HEK293 (cell line): Measurements from ENCODE around the gene KRT20.

Experiments used
- CTCF ChIA-PET: fragments of 350-600 bp; formaldehyde crosslinking; extraction: SDS; loops from one replicate; lab custom pipeline; 2021; ENCODE audit warnings: antibody characterized with exemption; lab: Yijun Ruan, JAX
- POLR2A ChIA-PET: fragments of 300-600 bp; formaldehyde crosslinking; extraction: SDS; loops from one replicate; lab custom pipeline; 2020; ENCODE audit warnings: antibody characterized with exemption, inconsistent platforms; lab: Yijun Ruan, JAX
- H3K27ac ChIP-seq: fragments of 200-500 bp; sonication (Bioruptor generic); 2 replicates; pipeline ENCODE4 v1.5.1; 2014; ENCODE audit warnings: low read depth, low read length, control low read depth, inconsistent platforms; ENCODE audit errors: extremely low read depth
- H3K36me3 ChIP-seq, 2 experiments: fragments of 200-500 bp in 1 of 2; sonication (Bioruptor generic) in 1 of 2; 1 replicate in 1 of 2; 2 replicates in 1 of 2; pipeline ENCODE4 v1.5.1; 2014 to 2017; ENCODE audit warnings: inconsistent platforms in 2 of 2, low read length in 2 of 2; ENCODE audit not compliant: control insufficient read depth in 2 of 2, insufficient read depth in 1 of 2
- H3K4me1 ChIP-seq: fragments of 200-500 bp; sonication (Bioruptor generic); 2 replicates; pipeline ENCODE4 v1.5.1; 2014; ENCODE audit warnings: mild to moderate bottlenecking, low read length, inconsistent platforms; ENCODE audit not compliant: control insufficient read depth, insufficient read depth
- H3K4me3 ChIP-seq: 2 replicates; pipeline ENCODE4 v1.5.1; 2011; ENCODE audit warnings: low read depth, mild to moderate bottlenecking, control low read depth, low read length, moderate library complexity
- H3K9me3 ChIP-seq: fragments of 200-500 bp; sonication (Bioruptor generic); 2 replicates; pipeline ENCODE4 v1.5.1; 2014; ENCODE audit warnings: low read depth, low read length, inconsistent platforms; ENCODE audit not compliant: control insufficient read depth, insufficient read depth
- HOXA7 ChIP-seq: sonication (generic); formaldehyde crosslinking; IDR thresholded peaks from 2 replicates; pipeline ENCODE4 v1.8.1; 2022; ENCODE audit warnings: missing genetic modification reagents, borderline replicate concordance
- MYNN ChIP-seq: fragments of 450-650 bp; formaldehyde crosslinking; IDR thresholded peaks from 2 replicates; pipeline ENCODE4 v1.5.1; 2016; ENCODE audit warnings: missing biosample characterization, missing genetic modification characterization, borderline replicate concordance
- PRDM10 ChIP-seq: fragments of 450-650 bp; formaldehyde crosslinking; IDR thresholded peaks from 2 replicates; pipeline ENCODE4 v1.5.1; 2016; ENCODE audit warnings: missing biosample characterization, missing genetic modification characterization
- ZNF157 ChIP-seq: fragments of 450-650 bp; formaldehyde crosslinking; IDR thresholded peaks from 2 replicates; pipeline ENCODE4 v1.5.1; 2016; ENCODE audit warnings: missing biosample characterization, missing genetic modification characterization
- ZNF169 ChIP-seq: fragments of 450-650 bp; formaldehyde crosslinking; IDR thresholded peaks from 2 replicates; pipeline ENCODE4 v1.5.1; 2016; ENCODE audit warnings: missing biosample characterization, missing genetic modification characterization
- ZNF19 ChIP-seq: fragments of 450-650 bp; formaldehyde crosslinking; IDR thresholded peaks from 2 replicates; pipeline ENCODE4; 2016; ENCODE audit warnings: missing biosample characterization, missing genetic modification characterization, low read depth
- ZNF529 ChIP-seq: fragments of 450-650 bp; formaldehyde crosslinking; IDR thresholded peaks from 2 replicates; pipeline ENCODE4 v1.5.1; 2017; ENCODE audit warnings: missing genetic modification characterization, missing biosample characterization; ENCODE audit not compliant: insufficient replicate concordance
- ZNF560 ChIP-seq: fragments of 450-650 bp; formaldehyde crosslinking; IDR thresholded peaks from 2 replicates; pipeline ENCODE4 v1.5.1; 2017; ENCODE audit warnings: missing biosample characterization, missing genetic modification characterization, borderline replicate concordance
- ZNF677 ChIP-seq: fragments of 450-650 bp; IDR thresholded peaks from 2 replicates; pipeline ENCODE4 v1.5.0; 2018; ENCODE audit warnings: missing biosample characterization, mild to moderate bottlenecking, missing genetic modification characterization, moderate library complexity
- ZNF707 ChIP-seq: fragments of 450-650 bp; formaldehyde crosslinking; IDR thresholded peaks from 2 replicates; pipeline ENCODE4 v1.5.1; 2016; ENCODE audit warnings: missing biosample characterization, missing genetic modification characterization
- ZNF792 ChIP-seq: fragments of 450-650 bp; formaldehyde crosslinking; IDR thresholded peaks from 2 replicates; pipeline ENCODE4 v1.5.1; 2016; ENCODE audit warnings: missing biosample characterization, missing genetic modification characterization
- ZSCAN16 ChIP-seq: fragments of 450-650 bp; formaldehyde crosslinking; IDR thresholded peaks from 2 replicates; pipeline ENCODE4 v1.5.1; 2016; ENCODE audit warnings: missing biosample characterization, missing genetic modification characterization
- ZSCAN5A ChIP-seq: fragments of 450-650 bp; formaldehyde crosslinking; IDR thresholded peaks from 2 replicates; pipeline ENCODE4 v1.5.1; 2016; ENCODE audit warnings: missing biosample characterization, missing genetic modification characterization

The KRT20 gene

GRCh38 chr17:40883031-40883430 lies 2.0 kb downstream of the KRT20 start (continued):
- TF ChIP-seq ZNF677, result no peak
- no peak for TF ChIP-seq PRDM10 (tag by site-specific recombination)

GRCh38 chr17:40879026-40879425 lies 6.0 kb downstream of the KRT20 start:
- POLR2A ChIA-PET, result interaction anchor here (0.7 kb wide), 1 partner anchor 693 kb away, joined by 4 read pairs; the partner anchor contains the start of gene KRT9
- no peaks in the 10 kb centered on the region for H3K9me3 ChIP-seq
- H3K4me3 ChIP-seq, result no peak overlapping the region
- TF ChIP-seq ZNF19 (tag by site-specific recombination) (no peak), HOXA7 (CRISPR knock-in tag) (no peak), ZNF529 (tag by site-specific recombination) (no peak), ZSCAN16 (no peak), MYNN (tag by site-specific recombination) (no peak), ZNF560 (tag by site-specific recombination) (no peak)
- H3K36me3 ChIP-seq, result no peaks in the 10 kb centered on the region
- H3K4me1 ChIP-seq, result no peaks in the 10 kb centered on the region
- CTCF ChIA-PET, result interaction anchor here (0.9 kb wide), 1 partner anchor 787 kb away, joined by 3 read pairs; no protein-coding TSS in a partner anchor
- no peak overlapping the region for H3K27ac ChIP-seq

GRCh38 chr17:40878044-40878443 lies 7.0 kb downstream of the KRT20 start:
- ChIA-PET CTCF (interaction anchor here (0.6 to 1.6 kb wide), 4 partner anchors 12 to 788 kb away, joined by 3 to 4 read pairs (median 3); no protein-coding TSS in a partner anchor), POLR2A (no interaction called here)
- H3K4me3 ChIP-seq, result no peak overlapping the region

GRCh38 chr17:40873801-40874200 lies 11.2 kb downstream of the KRT20 start:
- POLR2A ChIA-PET, result interaction anchor here (1.0 kb wide), 1 partner anchor 55 kb away, joined by 3 read pairs; no protein-coding TSS in a partner anchor
- CTCF ChIA-PET, result interaction anchor here (0.8 to 1.5 kb wide), 7 partner anchors 8 to 787 kb away, joined by 3 to 5 read pairs (median 4); partner anchors contain the start of gene KRT20
- no peaks in the 10 kb centered on the region for H3K4me1 ChIP-seq
- no peak overlapping the region for H3K4me3 ChIP-seq
- H3K36me3 ChIP-seq, result no peaks in the 10 kb centered on the region
- H3K9me3 ChIP-seq, result no peaks in the 10 kb centered on the region
- TF ChIP-seq ZSCAN5A (no peak), ZNF707 (tag by site-specific recombination) (no peak)
- TF ChIP-seq, all 188 proteins: peak for 0
- no peak overlapping the region for H3K27ac ChIP-seq

More at GRCh38 chr17:40878044-40878443, 7.0 kb downstream of the KRT20 start:
- Histone ChIP-seq H3K27ac (no peak overlapping the region), H3K36me3 (no peaks in the 10 kb centered on the region), H3K9me3 (no peaks in the 10 kb centered on the region), H3K4me1 (no peaks in the 10 kb centered on the region)
- TF ChIP-seq ZNF169 (tag by site-specific recombination) (no peak), ZNF157 (tag by site-specific recombination) (no peak), ZNF792 (tag by site-specific recombination) (no peak)
